A673 (cell line): ENCODE data around the gene DPH2.

Experiments used
- EZH2 ChIP-seq: fragments of 200-600 bp; sonication (generic); IDR thresholded peaks from 2 replicates; pipeline ENCODE4 v1.6.1; 2017; ENCODE audit warnings: borderline replicate concordance, low read depth, mild to moderate bottlenecking, mixed read lengths, antibody characterized with exemption, low read length; ENCODE audit not compliant: poor library complexity, severe bottlenecking
- TF ChIP-seq, protein P1 (sequence below): fragments of 300-800, 200-600 bp; sonication (generic); conservative IDR thresholded peaks from 2 replicates; pipeline ENCODE4 v1.5.1; 2017; ENCODE audit warnings: low read depth, mild to moderate bottlenecking, antibody characterized with exemption, low read length, moderate library complexity, mixed read lengths

DNA sequence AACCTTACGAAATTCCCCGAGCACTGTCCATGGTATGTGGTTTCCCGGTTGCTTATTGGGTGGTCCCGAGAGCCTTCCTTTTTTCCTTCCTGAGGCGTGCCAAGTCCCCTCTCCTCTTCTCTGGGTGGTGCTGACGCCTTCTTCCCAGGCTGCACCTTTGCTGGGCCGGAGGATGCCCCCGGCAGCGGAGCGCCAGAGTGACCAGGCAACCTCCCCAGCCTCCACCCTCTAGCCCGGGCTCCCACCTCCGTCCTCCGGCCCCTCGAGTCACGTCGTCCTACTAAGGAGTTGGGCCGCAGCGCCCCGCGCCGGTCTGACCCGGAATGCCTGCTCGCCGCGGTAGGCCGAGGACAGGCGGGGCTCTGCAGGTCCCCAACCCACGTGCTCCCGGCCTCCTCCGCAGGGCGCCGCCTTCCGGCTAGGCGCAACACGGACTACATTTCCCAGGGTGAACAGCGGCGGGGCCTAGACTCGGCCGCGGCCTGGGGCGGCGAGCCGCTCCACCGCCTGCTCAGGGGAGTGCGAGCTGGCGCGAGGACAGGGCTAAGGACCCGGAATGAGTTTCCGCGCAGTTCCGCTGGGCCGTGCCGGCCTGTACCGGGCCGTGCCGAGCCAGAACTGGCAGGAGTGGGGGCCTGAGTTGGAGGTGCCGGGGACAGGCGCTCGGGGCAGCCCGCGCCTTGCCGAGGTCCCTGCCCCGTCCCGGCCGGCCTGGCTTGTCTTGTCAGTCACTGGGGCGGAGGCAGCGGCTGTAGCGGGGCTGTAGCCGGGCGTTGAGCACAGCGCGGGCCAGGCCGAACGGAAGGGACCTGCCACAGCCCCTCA lies 23.4 kb upstream of the DPH2 start, which contains the start of gene IPO13:
- TF ChIP-seq, protein P1, sequence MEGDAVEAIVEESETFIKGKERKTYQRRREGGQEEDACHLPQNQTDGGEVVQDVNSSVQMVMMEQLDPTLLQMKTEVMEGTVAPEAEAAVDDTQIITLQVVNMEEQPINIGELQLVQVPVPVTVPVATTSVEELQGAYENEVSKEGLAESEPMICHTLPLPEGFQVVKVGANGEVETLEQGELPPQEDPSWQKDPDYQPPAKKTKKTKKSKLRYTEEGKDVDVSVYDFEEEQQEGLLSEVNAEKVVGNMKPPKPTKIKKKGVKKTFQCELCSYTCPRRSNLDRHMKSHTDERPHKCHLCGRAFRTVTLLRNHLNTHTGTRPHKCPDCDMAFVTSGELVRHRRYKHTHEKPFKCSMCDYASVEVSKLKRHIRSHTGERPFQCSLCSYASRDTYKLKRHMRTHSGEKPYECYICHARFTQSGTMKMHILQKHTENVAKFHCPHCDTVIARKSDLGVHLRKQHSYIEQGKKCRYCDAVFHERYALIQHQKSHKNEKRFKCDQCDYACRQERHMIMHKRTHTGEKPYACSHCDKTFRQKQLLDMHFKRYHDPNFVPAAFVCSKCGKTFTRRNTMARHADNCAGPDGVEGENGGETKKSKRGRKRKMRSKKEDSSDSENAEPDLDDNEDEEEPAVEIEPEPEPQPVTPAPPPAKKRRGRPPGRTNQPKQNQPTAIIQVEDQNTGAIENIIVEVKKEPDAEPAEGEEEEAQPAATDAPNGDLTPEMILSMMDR, result peak; percentile 84
- TF ChIP-seq EZH2, result no peak
